Heart left ventricle (tissue), 13 donors: ENCODE measurements around the gene ENO1.

Source experiments
- CTCF ChIP-seq, 12 donors: fragments of 200-600 bp; sonication (generic) in 4 of 12; IDR thresholded peaks; one replicate each; pipeline versions ENCODE4 v1.5.0 to v1.8.0; 2018 to 2022; ENCODE audit warnings: antibody characterized with exemption in 12 of 12, mild to moderate bottlenecking in 5 of 12
- POLR2A ChIP-seq, 2 donors: fragments of 450-650 bp; IDR thresholded peaks; one replicate each; pipeline ENCODE4 v1.6.1; 2017; ENCODE audit warnings: antibody characterized with exemption in 2 of 2, mild to moderate bottlenecking in 2 of 2, moderate library complexity in 2 of 2
- donor health status: ischemic (EF 13 %, LVEDD 7.1; RV severe dilation, severe dysfunction).
- donor health status: DM: no; HTN: yes; CAD: no.
- donor health status: DM: no; HTN: no; CAD: no.
- donor health status: ischemic (EF 25% LVEDD 6.9; RV normal size, moderate dysfunction).
- donor health status: ischemic (EF 25% LVEDD 5.7; RV mildly dilated, moderate dysfunction).
- donor health status: ischemic (EF 35%, LVEDD 5.7; RV mildly dilated, moderate dysfunction).
- donor health status: nonischemic (EF 11% LVEDD 7.7; RV severe dilation, severe dysfunction).
- donor health status: DM: yes; HTN: yes; CAD: no.
- donor health status: PGD.
- donor health status: ischemic (EF 29% LVEDD 5.4; RV normal size, mild dysfunction).
- donor health status: nonischemic (EF 23%, LVEDD 6.1; RV moderate dilation, normal function).

- TF ChIP-seq POLR2A (IDR thresholded peaks at IDR 0.05) (no peak), CTCF (IDR thresholded peaks at IDR 0.05) (no peak)
Measured at GRCh38 chr1:8911416-8912309, 33.2 kb upstream of the ENO1 start.
